ENCODE results near the gene SORBS1.
A peak's percentile ranks its signal among the peaks of the same experiment; 100 is the strongest.

SORBS1 gene

GRCh38 chr10:95425592-95426465 is 135.3 kb downstream of the SORBS1 start:
- no CpG with 5 or more reads among the region's 2 CpGs for WGBS (ENCODE audit: extremely low coverage, insufficient coverage, low lambda C conversion rate)
- no peak overlapping the region for H3K9ac ChIP-seq (ENCODE audit: low read length)
- no peaks in the 10 kb centered on the region for H3K79me1 ChIP-seq (ENCODE audit: low read length)
- H4K5ac ChIP-seq (ENCODE audit: low read length), result no peak overlapping the region
- no peak overlapping the region for H2BK120ac ChIP-seq (ENCODE audit: low read depth, low read length)
- no peaks in the 10 kb centered on the region for H3K27me3 ChIP-seq (ENCODE audit: insufficient read depth, low read length, poor library complexity)
- no peak overlapping the region for H3K18ac ChIP-seq (ENCODE audit: low read length)
- H3K27ac ChIP-seq (ENCODE audit: low read depth, low read length), result no peak overlapping the region
- peak; percentile 65 for DNase-seq
- no peak overlapping the region for H2AK5ac ChIP-seq (ENCODE audit: low read length)
- no peak overlapping the region for H3K4ac ChIP-seq (ENCODE audit: low read depth, low read length)
- H4K8ac ChIP-seq (ENCODE audit: low read depth, low read length), result no peak overlapping the region
- H3K79me2 ChIP-seq (ENCODE audit: control insufficient read depth, insufficient read depth, low read length), result no peaks in the 10 kb centered on the region
- no peak overlapping the region for H3K4me3 ChIP-seq (ENCODE audit: low read length)
- peaks cover 4% of the 10 kb centered on the region for H3K4me1 ChIP-seq (ENCODE audit: control insufficient read depth, low read depth, low read length)
- no peak overlapping the region for H3K4me2 ChIP-seq (ENCODE audit: low read length)
- no peak overlapping the region for H2BK15ac ChIP-seq (replicated peaks; ENCODE audit: low read depth)
- no peak overlapping the region for H3K23ac ChIP-seq (ENCODE audit: low read length)
- H2BK5ac ChIP-seq (ENCODE audit: low read length), result no peak overlapping the region
- no peaks in the 10 kb centered on the region for H3K36me3 ChIP-seq (ENCODE audit: control insufficient read depth, insufficient read depth, low read length)
- H3K56ac ChIP-seq (ENCODE audit: low read length), result peak overlapping the region; percentile 37

GRCh38 chr10:95423164-95424005 is 137.8 kb downstream of the SORBS1 start:
- H2BK5ac ChIP-seq (ENCODE audit: low read length), result no peak overlapping the region
- no peak overlapping the region for H3K4ac ChIP-seq (ENCODE audit: low read depth, low read length)
- H3K18ac ChIP-seq (ENCODE audit: low read length), result no peak overlapping the region
- no peak overlapping the region for H4K8ac ChIP-seq (ENCODE audit: low read depth, low read length)
- H3K23ac ChIP-seq (ENCODE audit: low read length), result no peak overlapping the region
- H3K27me3 ChIP-seq (ENCODE audit: insufficient read depth, low read length, poor library complexity), result peaks cover 2% of the 10 kb centered on the region
- H3K4me3 ChIP-seq (ENCODE audit: low read length), result no peak overlapping the region
- no peaks in the 10 kb centered on the region for H3K79me1 ChIP-seq (ENCODE audit: low read length)
- no peaks in the 10 kb centered on the region for H3K79me2 ChIP-seq (ENCODE audit: control insufficient read depth, insufficient read depth, low read length)
- H3K9ac ChIP-seq (ENCODE audit: low read length), result no peak overlapping the region
- no peak overlapping the region for H2AK5ac ChIP-seq (ENCODE audit: low read length)
- no peak overlapping the region for H4K5ac ChIP-seq (ENCODE audit: low read length)
- peaks cover 4% of the 10 kb centered on the region for H3K4me1 ChIP-seq (ENCODE audit: control insufficient read depth, low read depth, low read length)
- no peak overlapping the region for H2BK15ac ChIP-seq (replicated peaks; ENCODE audit: low read depth)
- no peak for DNase-seq
- no peak overlapping the region for H3K27ac ChIP-seq (ENCODE audit: low read depth, low read length)
- H3K4me2 ChIP-seq (ENCODE audit: low read length), result no peak overlapping the region
- H3K56ac ChIP-seq (ENCODE audit: low read length), result no peak overlapping the region
- H2BK120ac ChIP-seq (ENCODE audit: low read depth, low read length), result no peak overlapping the region
- H3K36me3 ChIP-seq (ENCODE audit: control insufficient read depth, insufficient read depth, low read length), result no peaks in the 10 kb centered on the region
- no CpG with 5 or more reads among the region's 6 CpGs for WGBS (ENCODE audit: extremely low coverage, insufficient coverage, low lambda C conversion rate)

GRCh38 chr10:95422233-95422632 is 138.9 kb downstream of the SORBS1 start:
- no peak overlapping the region for H2BK15ac ChIP-seq (replicated peaks; ENCODE audit: low read depth)
- H3K9ac ChIP-seq (ENCODE audit: low read length), result no peak overlapping the region
- no peak overlapping the region for H3K56ac ChIP-seq (ENCODE audit: low read length)
- no peak overlapping the region for H2AK5ac ChIP-seq (ENCODE audit: low read length)
- H3K4me1 ChIP-seq (ENCODE audit: control insufficient read depth, low read depth, low read length), result peaks cover 4% of the 10 kb centered on the region
- peaks cover 2% of the 10 kb centered on the region for H3K27me3 ChIP-seq (ENCODE audit: insufficient read depth, low read length, poor library complexity)
- no peaks in the 10 kb centered on the region for H3K36me3 ChIP-seq (ENCODE audit: control insufficient read depth, insufficient read depth, low read length)
- H3K18ac ChIP-seq (ENCODE audit: low read length), result no peak overlapping the region
- no peaks in the 10 kb centered on the region for H3K79me1 ChIP-seq (ENCODE audit: low read length)
- H3K4me3 ChIP-seq (ENCODE audit: low read length), result no peak overlapping the region
- no peak overlapping the region for H3K4me2 ChIP-seq (ENCODE audit: low read length)
- no peak overlapping the region for H4K8ac ChIP-seq (ENCODE audit: low read depth, low read length)
- no peak overlapping the region for H3K23ac ChIP-seq (ENCODE audit: low read length)
- H3K4ac ChIP-seq (ENCODE audit: low read depth, low read length), result no peak overlapping the region
- H2BK120ac ChIP-seq (ENCODE audit: low read depth, low read length), result no peak overlapping the region
- no peaks in the 10 kb centered on the region for H3K79me2 ChIP-seq (ENCODE audit: control insufficient read depth, insufficient read depth, low read length)
- no peak overlapping the region for H2BK5ac ChIP-seq (ENCODE audit: low read length)
- no peak overlapping the region for H3K27ac ChIP-seq (ENCODE audit: low read depth, low read length)
- no peak for DNase-seq
- no peak overlapping the region for H4K5ac ChIP-seq (ENCODE audit: low read length)
- WGBS (ENCODE audit: extremely low coverage, insufficient coverage, low lambda C conversion rate), result no CpG with 5 or more reads among the region's 3 CpGs

GRCh38 chr10:95421782-95422181 is 139.4 kb downstream of the SORBS1 start:
- H3K79me1 ChIP-seq (ENCODE audit: low read length), result no peaks in the 10 kb centered on the region
- no peaks in the 10 kb centered on the region for H3K79me2 ChIP-seq (ENCODE audit: control insufficient read depth, insufficient read depth, low read length)
- H3K23ac ChIP-seq (ENCODE audit: low read length), result no peak overlapping the region
- peaks cover 2% of the 10 kb centered on the region for H3K27me3 ChIP-seq (ENCODE audit: insufficient read depth, low read length, poor library complexity)
- no peaks in the 10 kb centered on the region for H3K36me3 ChIP-seq (ENCODE audit: control insufficient read depth, insufficient read depth, low read length)
- H3K4ac ChIP-seq (ENCODE audit: low read depth, low read length), result no peak overlapping the region
- no peak overlapping the region for H3K27ac ChIP-seq (ENCODE audit: low read depth, low read length)
- H2BK5ac ChIP-seq (ENCODE audit: low read length), result no peak overlapping the region
- peaks cover 4% of the 10 kb centered on the region for H3K4me1 ChIP-seq (ENCODE audit: control insufficient read depth, low read depth, low read length)
- no peak overlapping the region for H2BK15ac ChIP-seq (replicated peaks; ENCODE audit: low read depth)
- H3K56ac ChIP-seq (ENCODE audit: low read length), result no peak overlapping the region
- H2AK5ac ChIP-seq (ENCODE audit: low read length), result no peak overlapping the region
- no CpG with 5 or more reads among the region's 3 CpGs for WGBS (ENCODE audit: extremely low coverage, insufficient coverage, low lambda C conversion rate)
- no peak overlapping the region for H4K8ac ChIP-seq (ENCODE audit: low read depth, low read length)
- H4K5ac ChIP-seq (ENCODE audit: low read length), result no peak overlapping the region
- no peak for DNase-seq
- no peak overlapping the region for H3K4me3 ChIP-seq (ENCODE audit: low read length)
- no peak overlapping the region for H3K18ac ChIP-seq (ENCODE audit: low read length)
- no peak overlapping the region for H3K9ac ChIP-seq (ENCODE audit: low read length)
- no peak overlapping the region for H2BK120ac ChIP-seq (ENCODE audit: low read depth, low read length)
- H3K4me2 ChIP-seq (ENCODE audit: low read length), result no peak overlapping the region

- Histone ChIP-seq H3K79me1 (ENCODE audit: low read length) (no peaks in the 10 kb centered on the region), H3K4me3 (ENCODE audit: low read length) (no peak overlapping the region), H3K4me2 (ENCODE audit: low read length) (no peak overlapping the region), H3K27me3 (ENCODE audit: insufficient read depth, low read length, poor library complexity) (peaks cover 2% of the 10 kb centered on the region), H3K56ac (ENCODE audit: low read length) (no peak overlapping the region), H3K9ac (ENCODE audit: low read length) (no peak overlapping the region), H3K18ac (ENCODE audit: low read length) (no peak overlapping the region), H3K4me1 (ENCODE audit: control insufficient read depth, low read depth, low read length) (no peaks in the 10 kb centered on the region), H4K5ac (ENCODE audit: low read length) (no peak overlapping the region), H3K79me2 (ENCODE audit: control insufficient read depth, insufficient read depth, low read length) (no peaks in the 10 kb centered on the region), H3K27ac (ENCODE audit: low read depth, low read length) (no peak overlapping the region), H3K36me3 (ENCODE audit: control insufficient read depth, insufficient read depth, low read length) (no peaks in the 10 kb centered on the region), H3K4ac (ENCODE audit: low read depth, low read length) (no peak overlapping the region), H4K8ac (ENCODE audit: low read depth, low read length) (no peak overlapping the region), H3K23ac (ENCODE audit: low read length) (no peak overlapping the region), H2AK5ac (ENCODE audit: low read length) (no peak overlapping the region), H2BK5ac (ENCODE audit: low read length) (no peak overlapping the region), H2BK15ac (replicated peaks; ENCODE audit: low read depth) (no peak overlapping the region), H2BK120ac (ENCODE audit: low read depth, low read length) (no peak overlapping the region)
- DNase-seq, result no peak
- WGBS (ENCODE audit: extremely low coverage, insufficient coverage, low lambda C conversion rate), result no CpG with 5 or more reads among the region's 3 CpGs
These were observed 141.8 kb downstream of the SORBS1 start for GRCh38 chr10:95419399-95419798.

All from mesendoderm (in vitro differentiated cells).